Measurements from ENCODE around the gene TRIM3. TPM values are rescaled to one million over a fixed set of nuclear protein-coding genes. Genes with fewer than 3 reads are reported as not detected.

Gene TRIM3
- total and polyA plus RNA-seq, 2 of the 8 experiments (the other 6 are each of a cell fraction or from before 2014, with no cell fraction given) = 10.7 to 14.3 TPM

- no peak overlapping the region for H2BK5ac ChIP-seq (ENCODE audit: low read depth, low read length)
- no peak overlapping the region for H3K56ac ChIP-seq (replicated peaks; ENCODE audit: insufficient read length, low read depth, low read length)
- no peaks in the 10 kb centered on the region for H4K20me1 ChIP-seq (replicated peaks in 1 of 2; ENCODE audit: control insufficient read depth in 1 of 2, insufficient read depth in 2 of 2, low read length in 2 of 2)
- peaks cover 4% of the 10 kb centered on the region; the same call in 1 of the 2 replicates for H3K23me2 ChIP-seq (ENCODE audit: low read depth, low read length)
- no peak overlapping the region for H3K23ac ChIP-seq (ENCODE audit: insufficient read length)
- H3K27me3 ChIP-seq (replicated peaks in 1 of 4; ENCODE audit: control insufficient read depth in 3 of 4, extremely low read depth in 1 of 4, insufficient read depth in 3 of 4, low read length in 3 of 4) = peaks cover 1 to 13% (median 7%) of the 10 kb centered on the region in 4 experiments
- no peak overlapping the region for H2BK120ac ChIP-seq (replicated peaks; ENCODE audit: low read depth, low read length)
- H3K36me3 ChIP-seq (ENCODE audit: control insufficient read depth in 2 of 4, insufficient read depth in 4 of 4, low read length in 3 of 4) = no peaks in the 10 kb centered on the region
- peaks cover 2 to 5% (median 4%) of the 10 kb centered on the region in 4 experiments; a peak in 4 of 7 replicates for H3K4me1 ChIP-seq (replicated peaks in 1 of 4; ENCODE audit: control insufficient read depth in 3 of 4, insufficient read depth in 4 of 4, low read length in 3 of 4)
- H3K4me3 ChIP-seq (ENCODE audit: extremely low read depth in 1 of 4, insufficient read depth in 2 of 4, low read depth in 3 of 4, low read length in 4 of 4) = peak overlapping the region; percentile 78 to 97 (median 86)
- 64% methylated on average over 7 of the region's 7 CpGs; no CpG with 5 or more reads in 1 of the 2 experiments for WGBS, 2 experiments (ENCODE audit: extremely low coverage in 1 of 2, insufficient coverage in 1 of 2, insufficient read length in 1 of 2, insufficient replicate concordance in 2 of 2, low coverage in 1 of 2, low lambda C conversion rate in 2 of 2, missing lambda C conversion rate in 1 of 2)
- H2BK12ac ChIP-seq (ENCODE audit: low read depth, low read length) = 0 out of 2 replicates have a peak overlapping the region, but pooled peaks have one; percentile 5
- TF ChIP-seq SP2 (IDR thresholded peaks at IDR 0.05; ENCODE audit: low read length) (no peak), TAF1 (IDR thresholded peaks at IDR 0.05; ENCODE audit: low read depth, low read length) (no peak), SAP30 (IDR thresholded peaks at IDR 0.05; ENCODE audit: insufficient read depth, insufficient replicate concordance, low read length) (peak; percentile 52), NRF1 (IDR thresholded peaks at IDR 0.05; ENCODE audit: low read depth, low read length) (no peak), CHD2 (IDR thresholded peaks at IDR 0.05; ENCODE audit: low read length) (no peak), RXRA (IDR thresholded peaks at IDR 0.05; ENCODE audit: insufficient read depth, low read depth, low read length) (no peak)
- no peak overlapping the region for H4K5ac ChIP-seq (ENCODE audit: insufficient read length, low read depth, low read length)
- H3K79me1 ChIP-seq (ENCODE audit: low read depth, low read length) = 0 out of 2 replicates have a peak, but pooled peaks cover 2% of the 10 kb centered on the region
- ChIA-PET POLR2A (ENCODE audit: partially characterized antibody) (interaction anchor here (1.2 to 2.5 kb wide), 3 partner anchors 12 to 106 kb away, joined by 3 to 10 read pairs (median 3); no protein-coding TSS in a partner anchor), CTCF (ENCODE audit: partially characterized antibody) (interaction anchor here (0.8 to 10.1 kb wide), 7 partner anchors 9 to 57 kb away, joined by 3 to 78 read pairs (median 4); partner anchors contain the start of gene HPX)
- no peak overlapping the region for H3K9ac ChIP-seq (replicated peaks in 1 of 4; ENCODE audit: extremely low read depth in 1 of 4, low read depth in 3 of 4, low read length in 3 of 4)
- no peaks in the 10 kb centered on the region for H3K9me3 ChIP-seq (ENCODE audit: insufficient read depth in 2 of 2, low read depth in 1 of 2, low read length in 1 of 2)
- FAIRE-seq = no peak
- no peak overlapping the region for H2AK5ac ChIP-seq (ENCODE audit: low read depth, low read length)
- no peak overlapping the region for H3K4ac ChIP-seq (replicated peaks; ENCODE audit: insufficient read length, low read depth, low read length)
- no peak overlapping the region for H3K18ac ChIP-seq (ENCODE audit: extremely low read depth, low read length)
- H3K79me2 ChIP-seq (ENCODE audit: control insufficient read depth in 1 of 2, insufficient read depth in 2 of 2, low read length in 2 of 2) = no peaks in the 10 kb centered on the region
- H3K14ac ChIP-seq (ENCODE audit: insufficient read length) = no peak overlapping the region
- H2BK15ac ChIP-seq (ENCODE audit: low read length) = no peak overlapping the region
- no peak overlapping the region for H2AFZ ChIP-seq (ENCODE audit: low read length)
- no peak overlapping the region for H4K91ac ChIP-seq (replicated peaks; ENCODE audit: insufficient read length, low read length)
- H2BK20ac ChIP-seq (ENCODE audit: low read length) = no peak overlapping the region
- no peak overlapping the region for H4K8ac ChIP-seq (ENCODE audit: extremely low read depth, insufficient read depth, low read length)
- DNase-seq (ENCODE audit: low read depth in 1 of 2, low spot score in 2 of 2) = no peak
- H3K27ac ChIP-seq (ENCODE audit: low read depth, low read length) = no peak overlapping the region
- H3K4me2 ChIP-seq (ENCODE audit: insufficient read depth in 1 of 2, low read depth in 2 of 2, low read length in 2 of 2) = peak overlapping the region; percentile 68 to 90
Observed at GRCh38 chr11:6417907-6418556, 55.7 kb downstream of the TRIM3 start.

All from H1 (cell line).